ENCODE data around the gene DBH.
"Not testable (repeated sequence)": the region's sequence is repeated elsewhere in the genome, so short reads cannot be mapped to it uniquely, and the experiment has no call there.

Gene DBH

GRCh38 chr9:133618726-133619125 lies 17.4 kb upstream of the DBH start:
- no peak overlapping the region for H3K4me3 ChIP-seq
- no peak overlapping the region for H3K27ac ChIP-seq

- Histone ChIP-seq H3K27ac (peak overlapping the region in 1 of 21 experiments; percentile 43), H3K4me3 (no peak overlapping the region)
Observed at GRCh38 chr9:133619791-133620190, 16.4 kb upstream of the DBH start.

GRCh38 chr9:133621725-133622267 lies 14.4 kb upstream of the DBH start:
- Histone ChIP-seq H3K27ac (no peak overlapping the region), H3K4me3 (no peak overlapping the region)

- H3K4me3 ChIP-seq: no peak overlapping the region
- no peak overlapping the region for H3K27ac ChIP-seq
Observed at GRCh38 chr9:133622555-133622954, 13.6 kb upstream of the DBH start.

GRCh38 chr9:133626008-133626407 lies 10.2 kb upstream of the DBH start:
- H3K4me3 ChIP-seq, H3K27ac ChIP-seq: not testable (repeated sequence)

GRCh38 chr9:133627341-133627740 lies 8.8 kb upstream of the DBH start:
- Histone ChIP-seq H3K4me3 (no peak overlapping the region), H3K27ac (no peak overlapping the region)

GRCh38 chr9:133628766-133629165 lies 7.4 kb upstream of the DBH start:
- Histone ChIP-seq H3K27ac (no peak overlapping the region), H3K4me3 (no peak overlapping the region)

- Histone ChIP-seq H3K27ac (no peak overlapping the region), H3K4me3 (no peak overlapping the region)
Observed at GRCh38 chr9:133629221-133630110, 6.7 kb upstream of the DBH start.

GRCh38 chr9:133631111-133631510 lies 5.1 kb upstream of the DBH start:
- Histone ChIP-seq H3K27ac (no peak overlapping the region), H3K4me3 (no peak overlapping the region)

GRCh38 chr9:133632806-133633680 lies 3.1 kb upstream of the DBH start:
- H3K27ac ChIP-seq: no peak overlapping the region
- no peak overlapping the region for H3K4me3 ChIP-seq

- Histone ChIP-seq H3K27ac (no peak overlapping the region), H3K4me3 (no peak overlapping the region)
Observed at GRCh38 chr9:133633681-133634080, 2.5 kb upstream of the DBH start.

GRCh38 chr9:133634081-133634691 lies 2.0 kb upstream of the DBH start:
- no peak overlapping the region for H3K4me3 ChIP-seq
- no peak overlapping the region for H3K27ac ChIP-seq

GRCh38 chr9:133635098-133635497 lies 1.1 kb upstream of the DBH start:
- Histone ChIP-seq H3K27ac (no peak overlapping the region), H3K4me3 (no peak overlapping the region)

- Histone ChIP-seq H3K27ac (no peak overlapping the region), H3K4me3 (no peak overlapping the region)
Observed at GRCh38 chr9:133636902-133637301, 739 bp downstream of the DBH start.

- Histone ChIP-seq H3K27ac (no peak overlapping the region), H3K4me3 (no peak overlapping the region)
Observed at GRCh38 chr9:133637451-133638055, 1.4 kb downstream of the DBH start.

- Histone ChIP-seq H3K4me3 (no peak overlapping the region), H3K27ac (no peak overlapping the region)
Observed at GRCh38 chr9:133638076-133638475, 1.9 kb downstream of the DBH start.

- Histone ChIP-seq H3K4me3 (no peak overlapping the region), H3K27ac (no peak overlapping the region)
Observed at GRCh38 chr9:133638711-133639110, 2.5 kb downstream of the DBH start.

- Histone ChIP-seq H3K4me3 (no peak overlapping the region), H3K27ac (no peak overlapping the region)
Observed at GRCh38 chr9:133639613-133640012, 3.5 kb downstream of the DBH start.

GRCh38 chr9:133640160-133640559 lies 4.0 kb downstream of the DBH start:
- Histone ChIP-seq H3K27ac (no peak overlapping the region), H3K4me3 (no peak overlapping the region)

All from skin epidermis (tissue), 12 donors.